K562 (cell line): ENCODE results near the gene POLR3K. TPM values are rescaled to one million over a fixed set of nuclear protein-coding genes. Genes with fewer than 3 reads are reported as not detected.

Experiments
- ATAC-seq: fragments of 200-7000 bp; cut with Tn5 transposase; 3 replicates; pipeline ENCODE4 v1.9.1; 2020; ENCODE audit warnings: moderate library complexity
- BruUV-seq: library from RNA; stranded (reverse); fragments of 400-500 nt; replicated peaks from 2 replicates; lab custom pipeline; 2021; lab: Mats Ljungman, UMichigan
- CTCF ChIA-PET: fragments of 300-600 bp; formaldehyde crosslinking; extraction: SDS; loops from one replicate; lab custom pipeline; 2021; ENCODE audit warnings: low intra/inter-chr PET ratio; lab: Yijun Ruan, JAX
- POLR2A ChIA-PET: fragments of 300-600, 350-650 bp; sonication (Branson Sonifier 250); formaldehyde crosslinking; extraction: SDS; loops from one replicate; lab custom pipeline; 2021; ENCODE audit warnings: antibody characterized with exemption, inconsistent platforms; lab: Yijun Ruan, JAX
- DNase-seq, 4 experiments: peaks; one replicate each; pipeline versions ENCODE4 v3.0.0 to v3.0.0-alpha.2; 2011 to 2018; ENCODE audit warnings: low spot score in 3 of 4, mixed read lengths in 3 of 4; ENCODE audit errors: extremely low read depth in 1 of 4
- FAIRE-seq: peaks from 2 replicates; lab custom pipeline; 2011; peaks lifted over from hg19 to GRCh38; lab: Jason Lieb, UNC
- H2AFZ ChIP-seq: 2 replicates; pipeline ENCODE4 v1.6.0; 2011; ENCODE audit warnings: low read depth, low read length, control low read depth, inconsistent platforms
- H3K27ac ChIP-seq: fragments of 200-600 bp; 3 replicates; pipeline ENCODE4 v1.8.0; 2011; ENCODE audit warnings: low read depth, mild to moderate bottlenecking, control low read depth, inconsistent platforms, low read length, moderate library complexity, mixed read lengths; ENCODE audit errors: extremely low read depth
- H3K27me3 ChIP-seq, 2 experiments: fragments of 300-600 bp in 1 of 2; 2 replicates in 1 of 2; 3 replicates in 1 of 2; pipeline versions ENCODE4 v1.6.0 to v1.8.0; 2011; ENCODE audit warnings: inconsistent platforms in 2 of 2, low read length in 2 of 2, mild to moderate bottlenecking in 1 of 2, mixed read lengths in 1 of 2, moderate library complexity in 1 of 2; ENCODE audit not compliant: control insufficient read depth in 2 of 2, insufficient read depth in 2 of 2
- H3K36me3 ChIP-seq: fragments of 300-600 bp; 3 replicates; pipeline ENCODE4 v1.8.0; 2011; ENCODE audit warnings: mild to moderate bottlenecking, low read length, inconsistent platforms; ENCODE audit not compliant: control insufficient read depth, insufficient read depth
- H3K4me1 ChIP-seq, 2 experiments: fragments of 200-600 bp in 1 of 2; replicated peaks in 1 of 2; 2 replicates in 1 of 2; 3 replicates in 1 of 2; pipeline versions ENCODE4 v1.5.1 to v1.8.0; 2011; ENCODE audit warnings: inconsistent platforms in 2 of 2, low read length in 2 of 2, mild to moderate bottlenecking in 1 of 2, mixed read lengths in 1 of 2, moderate library complexity in 1 of 2; ENCODE audit not compliant: control insufficient read depth in 2 of 2, insufficient read depth in 2 of 2
- H3K4me2 ChIP-seq: 2 replicates; pipeline ENCODE4 v1.6.1; 2011; ENCODE audit warnings: low read length, control low read depth, inconsistent platforms, mixed read lengths; ENCODE audit not compliant: insufficient read depth
- H3K4me3 ChIP-seq: fragments of 200-600 bp; sonication (generic), shearing (Covaris generic); 2 replicates; pipeline ENCODE4 v1.5.1; 2016; ENCODE audit warnings: control low read depth, inconsistent platforms
- H3K79me2 ChIP-seq: fragments of 200-600 bp; 3 replicates; pipeline ENCODE4 v1.8.0; 2011; ENCODE audit warnings: low read length, inconsistent platforms; ENCODE audit not compliant: control insufficient read depth, insufficient read depth
- H3K9ac ChIP-seq, 2 experiments: 2 replicates each; pipeline versions ENCODE4 v1.6.0 to v1.6.1; 2011; ENCODE audit warnings: low read depth in 2 of 2, low read length in 2 of 2, control low read depth in 1 of 2, inconsistent platforms in 1 of 2, mild to moderate bottlenecking in 1 of 2, mixed read lengths in 1 of 2; ENCODE audit not compliant: insufficient read depth in 1 of 2
- H3K9me1 ChIP-seq: one replicate; pipeline ENCODE4 v1.6.0; 2011; ENCODE audit warnings: inconsistent platforms, mild to moderate bottlenecking, low read length, moderate library complexity; ENCODE audit not compliant: control insufficient read depth, insufficient read depth
- H3K9me3 ChIP-seq: replicated peaks from 2 replicates; pipeline ENCODE4 v1.5.1; 2011; ENCODE audit warnings: low read depth, low read length, inconsistent platforms; ENCODE audit not compliant: control insufficient read depth, insufficient read depth
- H4K20me1 ChIP-seq: replicated peaks from 2 replicates; pipeline ENCODE4 v1.6.1; 2011; ENCODE audit warnings: low read length, inconsistent platforms, mixed read lengths; ENCODE audit not compliant: control insufficient read depth, insufficient read depth
- ARID4B ChIP-seq: sonication (generic); formaldehyde crosslinking; IDR thresholded peaks from 2 replicates; pipeline ENCODE4 v1.8.0; 2022; ENCODE audit warnings: mild to moderate bottlenecking, missing genetic modification reagents
- CHD2 ChIP-seq: IDR thresholded peaks from 2 replicates; pipeline ENCODE4 v1.6.1; 2011; ENCODE audit warnings: low read depth, low read length
- CREB3 ChIP-seq: fragments of 450-650 bp; conservative IDR thresholded peaks from 2 replicates; pipeline ENCODE4 v1.6.1; 2016; ENCODE audit warnings: missing genetic modification characterization, low read depth, mild to moderate bottlenecking, missing compliant biosample characterization, moderate library complexity
- CSDE1 ChIP-seq, 2 experiments: fragments of 450-650 bp; IDR thresholded peaks; 2 replicates each; pipeline ENCODE4 v1.6.1; 2016; ENCODE audit warnings: mild to moderate bottlenecking in 1 of 2
- E2F6 ChIP-seq, 2 experiments: IDR thresholded peaks; 2 replicates each; pipeline ENCODE4 v1.6.1; 2011; ENCODE audit warnings: borderline replicate concordance in 1 of 2, control low read depth in 1 of 2, low read depth in 1 of 2, low read length in 1 of 2, mild to moderate bottlenecking in 1 of 2, mixed read lengths in 1 of 2, moderate library complexity in 1 of 2; ENCODE audit not compliant: insufficient read depth in 1 of 2, insufficient read length in 1 of 2, poor library complexity in 1 of 2, severe bottlenecking in 1 of 2; ENCODE audit errors: extremely low read depth in 1 of 2
- FIP1L1 ChIP-seq: fragments of 200-400 bp; formaldehyde crosslinking; IDR thresholded peaks from 2 replicates; pipeline ENCODE4 v1.6.1; 2018; ENCODE audit warnings: mild to moderate bottlenecking, low read depth, low read length; ENCODE audit not compliant: poor library complexity, severe bottlenecking
- JUND ChIP-seq, 2 experiments: IDR thresholded peaks; 2 replicates in 1 of 2; 3 replicates in 1 of 2; pipeline ENCODE4 v1.6.1; 2011; ENCODE audit warnings: borderline replicate concordance in 2 of 2, low read depth in 2 of 2, low read length in 2 of 2, improper control_type of control experiment in 1 of 2, missing biosample characterization in 1 of 2, missing genetic modification characterization in 1 of 2, missing genetic modification reagents in 1 of 2
- SMAD1 ChIP-seq: fragments of 150-350 bp; IDR thresholded peaks from 2 replicates; pipeline ENCODE4 v1.6.1; 2014; ENCODE audit warnings: low read length, low read depth; ENCODE audit not compliant: partially characterized antibody
- ZBTB43 ChIP-seq: sonication (generic); formaldehyde crosslinking; IDR thresholded peaks from 2 replicates; pipeline ENCODE4 v1.8.0; 2023; ENCODE audit warnings: mild to moderate bottlenecking, missing genetic modification reagents
- ZFPM2 ChIP-seq: fragments of 250-450 bp; sonication (Bioruptor Pico); IDR thresholded peaks from 2 replicates; pipeline ENCODE4 v1.5.1; 2022; ENCODE audit warnings: mild to moderate bottlenecking
- WGBS: fragments of 100-300 bp; shearing (Covaris generic); methylation state at CpG from one replicate; pipeline ENCODE4 v1.1.6; 2016; ENCODE audit warnings: low coverage, mixed read lengths; ENCODE audit not compliant: insufficient coverage; ENCODE audit errors: missing lambda C conversion rate; 5-methylcytosine and 5-hydroxymethylcytosine counted together
- in situ Hi-C: fragments of 300-500 bp; cut with MboI; formaldehyde crosslinking; loops from 4 replicates; pipeline ENCODE4 v1.15.0; 2018; ENCODE audit warnings: inconsistent platforms, mixed read lengths
- intact Hi-C: fragments of 100-400 bp; cut with micrococcal nuclease; formaldehyde crosslinking; loops from 2 replicates; pipeline ENCODE4 v1.14.2; 2022
- polyA plus RNA-seq, 8 experiments: library from polyadenylated mRNA; depleted of rRNA in 4 of 8; stranded (reverse) in 5 of 8; unstranded in 3 of 8; fragments of >200 nt; fragmentation: Nextera tagmentation in 2 of 8; fragmentation: Illumina TruSeq in 1 of 8; extraction: Ambion mirVana in 2 of 8; extraction: Trizol in 1 of 8; gene quantifications; 2 replicates each; pipeline versions ENCODE4 v1.2.1 to v1.2.3, GENCODE V29; 2011 to 2014; ENCODE audit warnings: inconsistent platforms in 1 of 8, missing spikeins in 1 of 8
- total RNA-seq, 7 experiments: library from RNA; depleted of rRNA in 6 of 7; stranded (reverse); fragments of >200 nt in 6 of 7; fragmentation: Illumina TruSeq in 2 of 7; extraction: Trizol in 2 of 7; gene quantifications; 2 replicates each; pipeline versions ENCODE4 v1.2.1 to v1.2.3, GENCODE V29; 2011 to 2021; ENCODE audit warnings: low replicate concordance in 1 of 7

POLR3K gene
- total and polyA plus RNA-seq, 9 of the 15 experiments (the other 6 are each of a cell fraction or from before 2014, with no cell fraction given), result 42.1 to 315 (median 86.7) TPM

GRCh38 chr16:76535-77272, 23.3 kb upstream of the POLR3K start:
- DNase-seq (peak; percentile 85 to 87 (median 86)), ATAC-seq (peak; percentile 59), FAIRE-seq (peak; percentile 90)
- BruUV-seq, result no TSS peak
- H3K27me3 ChIP-seq, result no peaks in the 10 kb centered on the region
- CTCF ChIA-PET, result interaction anchor here (2.0 kb wide), 1 partner anchor 20 kb away, joined by 9 read pairs; no protein-coding TSS in a partner anchor
- H3K4me2 ChIP-seq, result peak overlapping the region; percentile 88
- POLR2A ChIA-PET, result interaction anchor here (0.6 to 2.0 kb wide), 7 partner anchors 8 to 30 kb away, joined by 3 to 11 read pairs (median 4); no protein-coding TSS in a partner anchor
- peaks cover 29% of the 10 kb centered on the region for H3K79me2 ChIP-seq
- in situ Hi-C loops (no loop called here), intact Hi-C loops (no loop called here)
- H3K9ac ChIP-seq, result peak overlapping the region; percentile 89 to 100
- peaks cover 3% of the 10 kb centered on the region; the same call in 1 of the 2 replicates for H4K20me1 ChIP-seq
- WGBS, result 17% methylated on average over 10 of the region's 13 CpGs
- H3K27ac ChIP-seq, result peak overlapping the region; percentile 89
- H3K4me1 ChIP-seq, result peaks cover 32 to 74% of the 10 kb centered on the region in 2 experiments
- peaks cover 5% of the 10 kb centered on the region for H3K9me1 ChIP-seq
- H3K4me3 ChIP-seq, result peak overlapping the region; percentile 93
- peak overlapping the region; percentile 76 for H2AFZ ChIP-seq
- H3K9me3 ChIP-seq, result no peaks in the 10 kb centered on the region; the same call in 1 of the 2 replicates
- peaks cover 19% of the 10 kb centered on the region; the same call in 2 of the 3 replicates for H3K36me3 ChIP-seq
- TF ChIP-seq SMAD1 (no peak), ARID4B (CRISPR knock-in tag) (0 out of 2 replicates have a peak, but pooled peaks have one; percentile 47), ZFPM2 (CRISPR knock-in tag) (no peak), CHD2 (no peak), JUND (IDR thresholded peaks at IDR 0.05; ENCODE audit: borderline replicate concordance, low read depth, low read length) (peak; percentile 47; the same call in 1 of the 2 replicates), JUND (tag; IDR thresholded peaks at IDR 0.05; ENCODE audit: borderline replicate concordance, low read depth, low read length) (no peak; the same call in 2 of the 3 replicates), CREB3 (no peak), FIP1L1 (no peak), ZBTB43 (CRISPR knock-in tag) (no peak), E2F6 (IDR thresholded peaks at IDR 0.05; ENCODE audit: borderline replicate concordance in 1 of 2, extremely low read depth in 1 of 2, insufficient read depth in 1 of 2, insufficient read length in 1 of 2, low read depth in 1 of 2, low read length in 1 of 2, poor library complexity in 1 of 2, severe bottlenecking in 1 of 2) (peak in 1 of 2 experiments; percentile 29), CSDE1 (IDR thresholded peaks at IDR 0.05) (no peak)
